Left ventricle myocardium superior (tissue), 1 donor: ENCODE measurements around the gene CRY2. TPM values are rescaled to one million over a fixed set of nuclear protein-coding genes. Genes with fewer than 3 reads are reported as not detected.

Source experiments
- ATAC-seq: fragments of 200-7000 bp; cut with Tn5 transposase; one replicate; pipeline ENCODE4 v1.9.1; 2020; ENCODE audit warnings: mild to moderate bottlenecking, moderate library complexity
- DNase-seq: peaks from one replicate; pipeline ENCODE4 v3.0.0-alpha.2; 2020
- intact Hi-C: fragments of 100-400 bp; cut with micrococcal nuclease; formaldehyde crosslinking; loops from one replicate; pipeline ENCODE4 v1.11.0; 2022
- total RNA-seq: library from RNA; stranded (reverse); fragmentation: NEBNext Ultra II Directional; extraction: Animal tissue kit (Norgen Biotek cat#: 25700); gene quantifications from one replicate; pipeline ENCODE4 v1.2.1, GENCODE V29; 2021
- donor health status: DM: no; HTN: yes; CAD: no; lungs with severe emphysema.

The CRY2 gene
- total RNA-seq, 1 donor from 2014 or later = 90.1 TPM

GRCh38 chr11:45843158-45843924 is 3.9 kb upstream of the CRY2 start:
- peak; percentile 35 for ATAC-seq
- intact Hi-C loops = no loop called here
- DNase-seq = peak; percentile 93

DNA sequence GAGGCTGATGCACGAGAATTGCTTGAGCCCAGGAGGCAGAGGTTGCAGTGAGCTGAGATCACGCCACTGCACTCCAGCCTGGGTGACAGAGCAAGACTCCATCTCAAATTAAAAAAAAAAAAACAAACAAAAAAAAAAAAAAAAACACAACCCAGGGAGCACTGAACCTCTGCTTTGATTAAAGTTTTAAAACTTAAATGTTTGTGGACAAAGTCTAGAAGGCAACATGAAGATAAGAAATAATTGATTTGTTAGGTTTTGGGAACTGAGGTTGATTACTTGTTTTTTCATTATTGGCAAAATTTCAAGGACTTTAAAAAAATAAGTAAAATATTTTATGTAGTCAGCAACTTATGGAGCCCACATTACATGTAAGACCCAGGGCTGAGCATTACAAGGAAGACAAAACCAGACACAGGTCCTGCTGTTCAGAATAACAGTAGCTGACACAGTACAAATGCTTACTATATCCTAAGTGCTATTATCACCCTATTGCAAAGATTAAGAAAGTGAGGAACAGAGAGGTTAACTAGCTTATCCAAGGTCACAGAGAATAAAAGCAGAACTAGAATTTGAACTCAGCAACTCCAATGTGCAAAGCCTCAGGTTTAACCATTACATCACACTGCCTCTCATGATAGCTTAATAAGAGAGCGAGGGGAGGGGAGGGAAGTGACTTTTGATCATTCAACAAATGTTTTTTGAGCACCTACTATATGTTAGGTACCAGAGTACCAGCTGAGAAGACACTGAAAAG is 2.3 kb upstream of the CRY2 start:
- intact Hi-C loops = no loop called here
- no peak for ATAC-seq

DNA sequence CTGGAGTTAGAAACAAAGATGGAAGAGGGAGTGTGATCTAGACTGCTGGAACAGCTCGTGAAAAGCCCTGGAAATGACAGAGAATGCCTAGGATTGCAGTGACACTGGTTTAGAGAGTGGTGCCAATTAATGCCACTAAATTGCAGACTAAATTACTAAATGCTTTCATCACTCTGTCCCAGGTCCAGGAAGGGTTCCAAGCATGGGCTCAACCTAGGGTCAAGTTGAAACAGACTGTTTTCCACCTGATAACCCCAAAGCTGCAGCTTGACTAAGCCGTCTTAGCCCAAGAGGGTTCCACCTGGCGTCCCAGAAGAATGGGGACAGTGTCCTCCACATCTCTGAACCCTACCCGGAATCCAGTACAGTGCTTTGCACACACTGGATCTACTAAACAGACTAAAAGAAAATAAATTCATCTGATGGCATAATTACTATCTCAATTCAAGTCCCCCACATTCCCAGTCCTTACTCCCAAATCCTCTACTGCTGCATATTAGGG is 1.1 kb upstream of the CRY2 start:
- DNase-seq (no peak), ATAC-seq (no peak)
- intact Hi-C loops = no loop called here

More for the DNA sequence above, 2.3 kb upstream of the CRY2 start:
- DNase-seq = no peak

DNA sequence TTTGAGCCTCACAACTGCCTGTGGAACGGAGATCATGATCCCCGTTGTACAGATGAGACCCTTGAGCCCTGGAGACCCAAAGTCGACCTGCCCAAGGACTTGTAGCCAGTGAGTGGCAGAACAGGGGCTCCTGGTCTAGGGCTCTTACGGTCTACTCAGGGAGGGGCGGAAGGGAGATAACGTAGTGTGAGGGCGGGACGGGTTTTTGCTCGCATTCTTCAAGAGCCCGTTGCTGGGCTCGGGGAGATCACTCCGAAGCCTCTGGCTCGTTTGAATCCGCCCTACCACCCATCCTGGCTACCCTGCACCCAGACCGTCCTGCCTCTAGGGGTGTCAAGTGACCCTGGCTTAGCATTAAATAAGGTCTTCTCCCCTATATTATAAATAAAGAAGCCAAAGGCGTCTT is 639 bp downstream of the CRY2 start:
- peak; percentile 43 for DNase-seq
- ATAC-seq = peak; percentile 28
- intact Hi-C loops = no loop called here

GRCh38 chr11:45848654-45849081 is 1.4 kb downstream of the CRY2 start:
- intact Hi-C loops = no loop called here
- ATAC-seq = no peak
- no peak for DNase-seq

DNA sequence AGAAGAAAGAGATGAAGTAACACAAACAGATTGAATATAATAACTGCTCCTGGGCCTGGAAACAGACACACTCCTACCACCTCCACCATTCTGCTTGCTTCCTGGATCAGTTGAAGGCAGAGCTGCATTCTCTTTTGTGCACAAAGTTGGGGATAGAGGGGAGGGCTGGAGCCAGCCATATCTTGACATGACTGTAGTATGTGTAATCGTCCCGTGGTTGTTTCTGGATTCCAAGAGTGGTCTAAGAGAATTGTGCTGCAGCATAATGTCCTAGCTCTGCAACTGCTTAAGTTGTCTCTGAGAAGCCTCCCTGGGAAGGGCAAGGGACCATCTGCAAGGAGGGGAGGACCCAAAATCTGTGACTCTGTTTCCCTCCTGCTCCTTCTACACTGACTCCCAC is 3.2 kb downstream of the CRY2 start:
- no peak for ATAC-seq
- intact Hi-C loops = no loop called here
- DNase-seq = no peak

GRCh38 chr11:45851228-45851627 is 4.0 kb downstream of the CRY2 start:
- ATAC-seq (no peak), DNase-seq (no peak)
- intact Hi-C loops = no loop called here

DNA sequence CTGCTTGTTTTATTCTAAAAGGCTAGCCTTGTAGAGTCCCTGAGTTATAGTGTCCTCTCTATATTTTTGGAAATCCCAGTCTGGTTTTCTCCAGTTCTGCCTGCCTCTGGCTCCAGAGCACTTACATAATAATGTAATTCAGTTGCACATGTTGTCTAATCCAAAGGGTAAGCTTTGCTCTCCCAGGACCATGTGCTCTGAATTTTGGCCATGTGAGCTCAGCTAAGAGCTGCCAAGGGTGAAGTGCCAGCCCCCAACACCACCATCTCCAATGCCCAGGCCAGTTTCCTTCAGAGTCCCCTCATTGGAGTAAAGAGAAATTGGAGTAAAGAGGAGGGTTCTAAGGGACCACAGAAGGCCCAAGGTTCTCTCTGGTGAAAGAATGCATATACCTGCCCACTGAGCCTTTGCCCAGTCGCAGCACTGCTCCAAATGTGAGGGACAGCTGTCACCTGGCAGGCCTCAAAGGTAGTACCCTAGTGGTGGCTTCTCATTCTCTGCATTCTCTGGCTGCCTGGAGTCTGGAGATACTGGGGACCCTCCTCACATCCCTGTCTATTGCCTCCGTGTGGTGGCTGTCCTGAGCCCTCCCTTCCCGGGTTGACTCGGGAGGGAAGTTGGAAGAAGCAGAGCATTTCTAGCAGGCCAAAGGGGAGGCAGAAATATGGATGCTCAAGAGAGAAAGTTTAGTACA is 4.9 kb downstream of the CRY2 start:
- ATAC-seq (peak; percentile 26), DNase-seq (peak; percentile 52)
- intact Hi-C loops = no loop called here

GRCh38 chr11:45852712-45853101 is 5.4 kb downstream of the CRY2 start:
- intact Hi-C loops = no loop called here
- peak; percentile 78 for DNase-seq
- ATAC-seq = peak; percentile 80

GRCh38 chr11:45853332-45854219 is 6.3 kb downstream of the CRY2 start:
- ATAC-seq (peak; percentile 72), DNase-seq (peak; percentile 83)
- intact Hi-C loops = no loop called here

- intact Hi-C loops = no loop called here
- ATAC-seq (no peak), DNase-seq (no peak)
Observed at GRCh38 chr11:45855308-45855707, 8.0 kb downstream of the CRY2 start.

DNA sequence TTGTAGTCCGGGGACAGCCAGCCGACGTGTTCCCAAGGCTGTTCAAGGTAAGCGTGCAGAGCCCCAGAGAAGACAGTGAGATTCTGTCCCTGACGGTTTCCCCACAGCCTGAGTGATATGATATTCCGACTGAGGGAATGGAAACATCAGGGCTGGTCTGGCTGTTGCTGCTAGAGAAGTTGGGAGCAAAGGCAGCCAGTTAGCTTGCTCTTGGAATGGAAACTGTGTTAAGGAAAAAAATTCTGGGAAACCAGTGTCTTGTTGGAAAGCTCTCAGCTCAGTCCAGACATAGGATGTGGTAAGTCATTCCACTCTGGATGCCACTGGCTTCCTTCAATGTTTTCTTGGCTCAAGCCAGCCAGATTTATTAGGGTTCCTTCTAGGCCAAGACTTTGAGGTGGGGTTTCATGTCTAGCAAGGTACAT is 8.8 kb downstream of the CRY2 start:
- no peak for ATAC-seq
- DNase-seq = no peak
- intact Hi-C loops = no loop called here

DNA sequence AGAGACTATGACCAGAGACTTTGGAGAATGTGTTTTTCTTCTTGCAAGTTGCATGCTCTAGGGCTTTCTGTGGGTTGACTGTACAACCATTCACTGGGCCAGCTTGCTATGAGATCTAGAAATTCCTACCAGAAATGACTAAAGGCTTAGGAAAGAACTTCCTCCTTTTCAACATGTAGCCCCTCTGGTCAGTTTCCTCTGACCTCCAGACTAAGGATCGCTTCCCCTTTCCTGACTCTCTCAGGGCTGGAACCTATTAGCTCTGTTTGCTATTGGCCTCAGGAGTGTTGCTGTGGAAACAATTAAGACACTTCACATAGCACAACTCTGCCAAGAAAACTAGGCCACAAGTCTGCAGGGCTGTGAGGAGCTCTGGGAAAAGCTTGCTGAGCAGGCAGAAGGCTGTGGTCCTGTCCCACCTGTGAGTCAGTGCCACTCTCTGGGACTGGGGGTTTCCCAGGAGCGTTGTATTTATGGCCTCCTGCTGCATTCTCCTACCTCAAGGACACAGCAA is 10.7 kb downstream of the CRY2 start:
- DNase-seq (peak; percentile 66), ATAC-seq (peak; percentile 68)

GRCh38 chr11:45858751-45859398 is 11.6 kb downstream of the CRY2 start:
- intact Hi-C loops = no loop called here
- no peak for ATAC-seq
- no peak for DNase-seq

More for the DNA sequence above, 10.7 kb downstream of the CRY2 start:
- intact Hi-C loops = no loop called here

GRCh38 chr11:45859661-45860140 is 12.4 kb downstream of the CRY2 start:
- intact Hi-C loops = no loop called here
- ATAC-seq (peak; percentile 81), DNase-seq (peak; percentile 96)

- intact Hi-C loops = no loop called here
- DNase-seq (no peak), ATAC-seq (no peak)
Observed at GRCh38 chr11:45860348-45860747, 13.1 kb downstream of the CRY2 start.

- peak; percentile 54 for DNase-seq
- peak; percentile 15 for ATAC-seq
- intact Hi-C loops = no loop called here
Observed at GRCh38 chr11:45860764-45861510, 13.7 kb downstream of the CRY2 start.
